Measurements from ENCODE around the gene SBNO2.

The SBNO2 gene

GRCh38 chr19:1070931-1071791 is 102.9 kb downstream of the SBNO2 start:
- no peak for DNase-seq (ENCODE audit: low spot score)

GRCh38 chr19:1070576-1070930 is 103.5 kb downstream of the SBNO2 start:
- DNase-seq (ENCODE audit: low spot score): no peak

DNA sequence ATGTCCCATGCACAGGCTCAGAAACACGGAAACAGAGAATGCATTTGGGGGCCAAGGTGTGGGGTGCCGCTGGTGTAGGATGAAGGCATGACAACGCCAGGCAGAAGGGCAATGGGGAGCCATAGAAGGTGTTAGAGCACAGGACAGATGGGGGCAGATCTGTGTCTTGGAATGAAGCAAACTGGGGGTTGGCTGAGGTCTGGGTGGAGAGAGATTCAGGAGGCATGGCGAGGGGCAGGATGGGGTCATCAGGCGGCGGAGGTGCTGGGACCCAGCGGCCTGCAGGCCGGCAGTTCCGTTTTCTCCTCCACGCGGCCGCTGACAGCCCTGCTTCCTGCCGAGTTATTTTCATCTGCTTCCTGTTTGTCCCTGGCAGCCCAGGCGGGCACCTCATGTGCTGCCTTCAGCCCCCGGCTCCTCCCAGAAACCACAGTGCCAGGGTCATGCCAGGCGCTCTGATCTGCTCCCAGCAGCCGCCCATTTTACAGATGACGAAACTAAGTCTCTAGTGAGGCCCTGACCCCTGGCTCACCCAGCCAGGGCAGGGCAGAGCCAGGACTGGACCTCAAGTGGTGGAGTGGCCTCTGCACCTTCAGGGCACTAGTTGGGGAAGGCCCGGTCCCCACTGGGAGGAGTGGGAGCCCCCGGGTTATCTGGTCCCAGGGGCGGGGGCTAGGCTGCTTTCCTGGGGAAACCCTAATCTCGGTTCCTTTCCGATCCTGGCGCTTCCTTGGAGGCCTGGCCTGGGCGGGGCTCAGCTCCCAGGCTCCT is 104.9 kb downstream of the SBNO2 start:
- peak; percentile 82 for DNase-seq (ENCODE audit: low spot score)

DNA sequence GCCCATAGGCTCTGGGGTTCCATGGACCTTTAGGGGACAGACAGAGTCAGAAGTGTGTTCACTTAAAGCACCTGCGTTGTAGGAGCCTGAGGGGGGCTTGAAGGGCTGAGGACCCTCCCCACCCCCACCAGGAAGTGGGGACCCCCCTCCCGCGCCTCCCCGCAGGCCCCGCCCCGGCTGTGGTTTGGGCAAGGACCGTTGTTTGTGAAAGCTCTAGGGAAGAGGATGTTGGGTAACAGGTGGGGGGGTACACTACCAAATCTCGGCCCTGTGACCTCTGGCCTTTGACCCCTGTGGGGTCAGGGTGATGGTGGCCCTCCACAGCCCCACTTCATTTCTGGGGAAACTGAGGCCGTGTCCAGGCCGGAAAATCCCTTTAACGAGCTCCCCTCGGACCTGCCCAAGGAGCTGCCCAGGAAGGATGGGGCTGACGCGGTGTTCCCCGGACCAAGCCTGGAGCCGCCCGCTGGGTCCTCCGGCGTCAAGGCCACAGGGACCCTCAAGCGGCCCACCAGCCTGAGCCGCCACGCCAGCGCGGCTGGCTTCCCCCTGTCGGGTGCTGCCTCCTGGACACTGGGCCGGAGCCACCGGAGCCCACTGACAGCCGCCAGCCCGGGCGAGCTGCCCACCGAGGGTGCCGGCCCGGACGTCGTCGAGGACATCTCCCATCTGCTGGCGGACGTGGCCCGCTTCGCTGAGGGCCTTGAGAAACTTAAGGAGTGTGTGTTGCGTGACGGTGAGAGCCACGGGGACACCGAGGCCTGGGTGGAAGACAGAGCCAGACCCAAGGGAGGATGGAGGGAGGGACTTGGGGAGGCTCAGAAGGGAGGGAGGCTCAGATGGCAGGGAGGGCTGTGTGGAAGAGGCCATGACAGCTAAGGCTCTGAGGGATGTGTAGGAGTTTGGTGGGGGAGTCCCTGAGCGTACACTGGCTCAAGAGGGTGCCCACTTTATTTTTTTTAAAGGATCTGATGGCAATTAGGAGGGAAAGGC is 105.8 kb downstream of the SBNO2 start:
- DNase-seq (ENCODE audit: low spot score): peak; percentile 77

GRCh38 chr19:1067341-1067957 is 106.6 kb downstream of the SBNO2 start:
- DNase-seq (ENCODE audit: low spot score): peak; percentile 73

DNA sequence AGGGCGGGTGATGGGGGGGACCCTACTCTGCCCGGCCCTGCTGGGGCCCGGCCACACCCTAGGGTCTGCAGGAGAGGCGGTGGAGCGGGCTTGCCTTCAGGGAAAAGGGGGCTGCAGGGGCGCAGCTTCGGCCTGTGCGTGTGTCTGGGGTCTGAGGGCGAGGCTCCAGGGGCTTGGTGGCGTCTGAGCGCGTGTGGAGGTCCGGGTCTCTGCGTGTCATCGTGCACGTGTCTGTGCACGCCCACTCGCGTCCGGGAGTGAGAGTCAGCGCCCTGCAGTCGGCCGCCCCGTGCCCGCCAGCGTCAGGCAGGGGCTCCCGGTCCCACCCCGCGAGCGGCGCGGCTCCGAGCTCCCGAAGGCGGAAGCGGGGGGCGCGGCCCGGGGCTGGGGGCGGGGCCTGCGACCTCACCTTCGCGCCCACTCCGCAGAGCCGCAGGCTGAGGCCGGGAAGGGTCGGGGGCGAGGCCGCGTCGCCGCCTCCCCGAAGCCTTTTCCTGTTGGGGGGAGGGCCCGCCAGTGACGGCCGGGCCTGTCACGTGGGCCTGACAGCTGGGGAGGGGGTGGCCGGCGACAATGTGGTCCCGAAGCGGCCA is 107.2 kb downstream of the SBNO2 start, which contains the start of gene ARHGAP45:
ARHGAP45 (plus strand) TSS at position 420 of the 593 bp plus-strand sequence. CDS start 239 bp downstream, outside the sequence.
- DNase-seq (ENCODE audit: low spot score): peak; percentile 87

DNA sequence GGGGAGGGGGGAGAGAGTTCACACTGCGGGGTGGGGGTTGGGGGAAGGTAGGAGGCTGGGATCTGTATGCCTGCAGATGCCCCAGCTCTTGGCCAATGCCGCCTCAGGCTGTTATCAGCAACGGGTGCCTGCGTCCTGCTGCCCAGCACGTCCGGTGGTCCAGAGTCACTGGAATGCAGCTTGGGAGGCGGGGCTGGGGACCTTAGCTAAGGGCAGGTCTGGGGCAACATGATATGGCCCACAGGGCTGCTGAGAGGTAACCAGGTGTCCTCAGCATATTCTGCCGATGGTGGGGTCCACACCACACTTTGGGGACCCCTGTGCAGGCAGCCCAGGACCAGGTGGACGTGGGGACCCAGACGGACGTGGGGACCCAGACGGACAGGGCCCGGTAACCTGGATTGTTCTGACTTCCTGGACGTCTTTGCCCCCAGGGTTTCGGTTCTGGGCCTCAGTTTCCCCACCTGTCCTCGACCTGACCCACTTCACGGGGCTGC is 107.8 kb downstream of the SBNO2 start:
- no peak for DNase-seq (ENCODE audit: low spot score)

- DNase-seq (ENCODE audit: low spot score): no peak
These were observed 108.4 kb downstream of the SBNO2 start for GRCh38 chr19:1065606-1066109.

DNA sequence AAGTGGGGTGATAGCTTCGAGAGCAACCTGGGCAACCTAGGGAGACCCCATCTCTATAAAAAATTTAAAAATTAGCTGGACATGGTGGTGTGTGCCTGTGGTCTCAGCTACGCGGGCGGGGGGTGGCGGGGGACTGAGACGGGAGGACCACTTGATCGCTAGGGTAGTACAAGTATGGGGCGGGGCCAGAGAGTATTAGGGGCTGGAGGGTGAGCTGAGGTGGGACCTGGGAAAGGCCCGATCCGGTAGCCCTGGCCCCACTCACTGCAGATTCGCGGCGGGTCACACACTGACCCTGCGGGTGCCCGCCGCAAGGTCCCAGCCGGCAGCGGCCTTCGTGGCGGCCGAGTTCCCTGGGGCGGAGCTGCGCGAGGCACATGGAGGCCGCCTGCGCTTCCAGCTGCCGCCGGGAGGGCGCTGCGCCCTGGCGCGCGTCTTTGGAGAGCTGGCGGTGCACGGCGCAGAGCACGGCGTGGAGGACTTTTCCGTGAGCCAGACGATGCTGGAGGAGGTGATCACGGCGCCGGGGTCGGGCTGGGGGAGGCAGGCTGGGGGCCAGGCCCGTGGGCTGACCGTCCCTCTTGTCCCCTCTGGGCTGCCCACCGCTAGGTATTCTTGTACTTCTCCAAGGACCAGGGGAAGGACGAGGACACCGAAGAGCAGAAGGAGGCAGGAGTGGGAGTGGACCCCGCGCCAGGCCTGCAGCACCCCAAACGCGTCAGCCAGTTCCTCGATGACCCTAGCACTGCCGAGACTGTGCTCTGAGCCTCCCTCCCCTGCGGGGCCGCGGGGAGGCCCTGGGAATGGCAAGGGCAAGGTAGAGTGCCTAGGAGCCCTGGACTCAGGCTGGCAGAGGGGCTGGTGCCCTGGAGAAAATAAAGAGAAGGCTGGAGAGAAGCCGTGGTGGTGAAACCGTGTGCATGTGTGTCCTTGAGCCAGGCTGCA is 109.1 kb downstream of the SBNO2 start:
- DNase-seq (ENCODE audit: low spot score): peak; percentile 75

DNA sequence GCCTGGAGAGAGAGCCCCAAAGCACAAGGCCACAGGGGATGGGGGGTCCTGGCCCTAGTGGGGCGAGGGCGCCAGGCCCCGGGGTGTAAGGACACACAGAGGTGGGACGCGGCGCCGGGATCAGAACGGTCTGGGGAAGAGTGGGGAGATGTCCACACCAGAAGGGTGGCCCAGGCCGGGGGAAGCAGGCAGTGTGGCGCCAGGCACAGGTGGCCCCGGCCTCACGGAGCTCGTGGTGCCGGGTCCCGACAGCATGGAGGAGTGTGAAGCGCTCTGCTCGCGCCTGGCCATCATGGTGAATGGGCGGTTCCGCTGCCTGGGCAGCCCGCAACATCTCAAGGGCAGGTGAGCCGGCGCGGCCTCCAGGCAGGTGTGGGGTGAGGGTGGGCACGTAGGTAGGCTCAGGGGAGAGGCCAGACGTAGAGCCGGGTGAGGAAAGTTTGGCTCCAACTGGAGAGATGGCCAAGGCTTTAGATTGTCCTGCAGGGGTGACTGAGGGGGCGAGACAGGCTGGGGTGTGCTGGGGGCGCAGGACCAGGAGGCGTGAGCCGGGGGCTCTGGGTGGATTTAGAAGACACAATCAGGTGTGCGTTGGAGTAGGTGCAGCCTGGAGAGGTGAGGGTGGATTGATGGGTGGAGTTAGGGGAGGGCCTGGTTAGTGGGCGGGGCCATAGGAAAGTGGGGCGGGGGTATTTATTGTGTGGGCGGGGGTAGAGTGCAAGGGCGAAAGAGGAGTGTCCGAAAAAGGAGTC is 110.0 kb downstream of the SBNO2 start:
- DNase-seq (ENCODE audit: low spot score): no peak

- DNase-seq (ENCODE audit: low spot score): no peak
These were observed 110.8 kb downstream of the SBNO2 start for GRCh38 chr19:1063030-1063908.

- DNase-seq (ENCODE audit: low spot score): no peak
These were observed 111.6 kb downstream of the SBNO2 start for GRCh38 chr19:1062387-1063029.

DNA sequence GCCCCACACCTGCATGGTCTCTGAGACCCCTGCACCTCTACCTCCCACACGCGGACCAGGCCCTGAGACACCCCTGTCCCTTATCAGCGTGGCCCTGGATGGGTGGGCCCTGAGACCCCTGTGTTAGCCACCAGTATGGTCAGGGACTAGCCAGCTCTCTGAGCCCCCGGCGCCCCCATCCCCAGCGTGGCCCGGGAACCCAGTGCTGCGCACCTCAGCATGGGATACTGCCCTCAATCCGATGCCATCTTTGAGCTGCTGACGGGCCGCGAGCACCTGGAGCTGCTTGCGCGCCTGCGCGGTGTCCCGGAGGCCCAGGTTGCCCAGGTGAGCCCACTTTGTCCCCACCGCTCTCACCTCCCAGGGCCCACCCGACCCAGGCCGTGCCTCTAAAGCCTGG is 112.1 kb downstream of the SBNO2 start:
- DNase-seq (ENCODE audit: low spot score): no peak

DNA sequence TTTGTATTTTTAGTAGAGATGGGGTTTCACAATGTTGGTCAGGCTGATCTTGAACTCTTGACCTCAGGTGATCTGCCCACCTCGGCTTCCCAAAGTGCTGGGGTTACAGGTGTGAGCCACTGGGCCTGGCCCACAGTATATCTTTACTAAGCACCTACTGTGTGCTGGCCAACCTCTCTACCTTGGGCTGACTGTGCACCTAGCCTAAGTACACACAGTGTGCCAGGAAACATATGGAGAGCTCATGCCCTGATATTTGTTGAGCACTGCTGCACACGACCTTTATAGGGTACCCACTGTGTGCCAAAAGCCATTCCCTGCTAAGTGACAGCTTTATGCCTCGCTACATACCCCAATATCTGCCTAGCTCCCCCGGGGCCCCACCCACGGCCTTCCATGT is 113.4 kb downstream of the SBNO2 start:
- no peak for DNase-seq (ENCODE audit: low spot score)

GRCh38 chr19:1058112-1058511 is 116.0 kb downstream of the SBNO2 start:
- no peak for DNase-seq (ENCODE audit: low spot score)
